GM13977 (cell line): ENCODE measurements around the gene ZNF277.

Experiments
- DNase-seq: peaks from one replicate; pipeline ENCODE4 v3.0.0; 2012; ENCODE audit warnings: low spot score
- CTCF ChIP-seq: IDR thresholded peaks from 2 replicates; pipeline ENCODE4 v1.5.1; 2012; ENCODE audit warnings: mild to moderate bottlenecking, control low read depth; ENCODE audit not compliant: insufficient read depth; ENCODE audit errors: extremely low read depth, missing control alignments
- in situ Hi-C: fragments of 300-500 bp; cut with MboI; formaldehyde crosslinking; loops from one replicate; pipeline ENCODE4 v1.12.0; 2022; ENCODE audit warnings: low sequenced_read_pairs, low pct_unique_long_range_greater_than_20kb, mixed read lengths, inconsistent platforms; ENCODE audit not compliant: unreplicated experiment

Gene ZNF277

GRCh38 chr7:112214268-112214667, 7.8 kb downstream of the ZNF277 start:
- DNase-seq: no peak
- no peak for TF ChIP-seq CTCF
- in situ Hi-C loops: no loop called here

- no peak for TF ChIP-seq CTCF
- in situ Hi-C loops: no loop called here
- DNase-seq: no peak
Observed at GRCh38 chr7:112214883-112215282, 8.4 kb downstream of the ZNF277 start.

GRCh38 chr7:112215787-112216186, 9.3 kb downstream of the ZNF277 start:
- no peak for DNase-seq
- TF ChIP-seq CTCF: no peak
- in situ Hi-C loops: no loop called here

GRCh38 chr7:112220877-112221434, 14.5 kb downstream of the ZNF277 start:
- in situ Hi-C loops: no loop called here
- DNase-seq: no peak
- no peak for TF ChIP-seq CTCF

GRCh38 chr7:112223310-112223709, 16.8 kb downstream of the ZNF277 start:
- no peak for DNase-seq
- in situ Hi-C loops: no loop called here
- TF ChIP-seq CTCF: no peak

GRCh38 chr7:112224186-112224585, 17.7 kb downstream of the ZNF277 start:
- TF ChIP-seq CTCF: no peak
- in situ Hi-C loops: no loop called here
- DNase-seq: no peak

GRCh38 chr7:112225006-112225405, 18.5 kb downstream of the ZNF277 start:
- no peak for TF ChIP-seq CTCF
- no peak for DNase-seq
- in situ Hi-C loops: no loop called here
